Suppressor macrophage (primary cell): Measurements from ENCODE around the gene CRCP.
"Not testable (repeated sequence)": the region's sequence is repeated elsewhere in the genome, so short reads cannot be mapped to it uniquely, and the experiment has no call there.

Experiments used
- DNase-seq, 4 experiments: peaks; one replicate each; pipeline ENCODE4 v3.0.0-alpha.2; 2020 to 2022
- total RNA-seq, 17 experiments: gene quantifications; one replicate each; lab custom pipeline; 2026; ENCODE audit warnings: mixed read lengths in 6 of 17, inconsistent platforms in 3 of 17; lab: John Stamatoyannopoulos, UW

Gene CRCP
- 12.2 to 41.7 (median 33.7) reads per million in 17 experiments for total RNA-seq

GRCh38 chr7:66114743-66115649 is at the start of gene CRCP:
Gene CRCP, plus strand, starts transcription at chr7:66114847. Its CDS starts 116 bp downstream, at chr7:66114963.
- DNase-seq = peak; percentile 81 to 92 (median 86)

- DNase-seq = no peak
Observed at GRCh38 chr7:66069732-66070131, 44.9 kb upstream of the CRCP start.

DNA sequence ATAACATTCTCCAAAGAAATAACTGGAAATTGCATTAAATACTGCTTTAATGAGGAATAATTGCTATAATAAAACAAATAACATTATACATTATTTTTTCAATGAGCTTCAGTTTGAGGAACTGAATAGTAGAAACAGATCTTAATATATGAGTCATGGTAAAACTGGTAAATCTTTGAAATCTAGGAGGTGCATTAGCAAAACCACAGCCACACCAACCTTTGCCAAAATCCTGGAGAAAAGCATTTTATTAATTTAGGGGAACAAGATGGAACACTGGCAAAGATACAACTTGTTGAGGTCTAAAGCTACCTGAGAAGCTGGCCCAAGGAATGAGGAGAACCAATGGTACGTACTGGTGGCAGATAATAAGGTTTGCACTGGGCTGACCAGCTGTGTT is 44.4 kb upstream of the CRCP start:
- peak in 1 of 4 experiments; percentile 3 for DNase-seq

- not testable (repeated sequence) for DNase-seq
Observed at GRCh38 chr7:66072208-66072607, 42.4 kb upstream of the CRCP start.

GRCh38 chr7:66075590-66076461 is 38.8 kb upstream of the CRCP start, which contains the start of gene ASL:
Gene ASL, plus strand, starts transcription at chr7:66075819. Its CDS starts 263 bp downstream, at chr7:66076082.
- peak; percentile 96 to 99 (median 98) for DNase-seq

DNA sequence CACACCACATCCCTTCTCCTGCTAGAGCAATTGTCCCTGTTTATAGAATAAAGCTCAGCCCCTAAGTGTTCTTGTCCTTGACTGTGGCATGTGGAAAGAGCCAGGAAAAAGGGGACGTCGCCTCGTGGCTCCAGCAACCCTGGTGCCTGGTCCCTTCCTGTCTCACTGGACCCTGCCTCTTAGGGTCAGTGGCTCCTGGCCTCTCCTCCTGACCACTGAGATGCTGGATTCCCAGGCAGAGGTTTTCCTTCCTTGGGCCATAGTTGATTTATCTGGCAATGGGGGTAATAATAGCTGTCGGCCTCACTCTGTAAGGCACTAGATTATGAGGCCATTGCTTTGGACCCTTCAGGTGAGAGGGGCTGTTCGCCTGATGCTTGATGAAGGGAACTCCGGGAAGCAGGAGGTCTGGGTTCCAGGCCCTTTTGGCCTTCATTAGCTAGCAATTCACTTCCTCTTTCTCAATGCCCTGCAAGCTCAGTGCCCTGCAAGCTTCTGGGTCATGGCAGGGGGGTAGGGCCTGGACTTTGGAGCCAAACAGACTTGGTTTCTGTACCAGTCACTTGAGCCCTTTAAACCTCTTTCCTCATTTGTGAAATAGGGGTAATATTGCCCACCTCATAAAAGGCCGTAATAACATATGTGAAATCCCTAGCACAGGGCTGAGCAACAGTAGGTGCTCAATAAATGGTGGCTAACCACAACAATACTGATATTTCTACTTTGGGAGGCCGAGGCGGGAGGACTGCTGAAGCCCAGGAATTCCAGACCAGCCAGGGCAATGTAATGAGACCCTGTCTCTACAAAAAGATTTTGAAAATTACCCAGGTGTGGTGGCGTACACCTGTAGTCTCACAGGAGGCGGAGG is 38.0 kb upstream of the CRCP start:
- peak; percentile 32 to 64 (median 55) for DNase-seq

- DNase-seq = no peak
Observed at GRCh38 chr7:66078067-66078466, 36.6 kb upstream of the CRCP start.

- no peak for DNase-seq
Observed at GRCh38 chr7:66082083-66082482, 32.6 kb upstream of the CRCP start.

DNA sequence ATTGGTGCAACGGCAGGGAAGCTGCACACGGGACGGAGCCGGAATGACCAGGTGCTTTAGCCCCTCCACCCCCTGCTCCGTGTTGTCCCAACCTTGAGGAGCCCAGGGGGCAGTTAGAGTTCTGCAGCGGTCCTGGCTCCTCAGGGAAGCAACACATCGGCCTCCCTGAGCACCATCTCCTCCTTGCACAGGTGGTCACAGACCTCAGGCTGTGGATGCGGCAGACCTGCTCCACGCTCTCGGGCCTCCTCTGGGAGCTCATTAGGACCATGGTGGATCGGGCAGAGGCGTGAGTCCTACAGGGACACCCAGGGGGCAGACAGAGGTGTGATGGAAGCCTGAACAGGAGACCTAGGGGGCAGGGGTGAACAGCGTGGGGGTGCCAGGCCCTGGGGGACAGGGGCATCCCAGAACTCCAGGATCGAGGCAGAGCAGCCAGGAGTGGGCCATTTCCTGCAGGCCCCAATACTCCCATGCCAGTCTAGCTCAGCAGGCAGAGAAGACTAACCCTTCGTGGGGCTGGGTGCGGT is 31.7 kb upstream of the CRCP start:
- DNase-seq = no peak

GRCh38 chr7:66083677-66084076 is 31.0 kb upstream of the CRCP start:
- DNase-seq = peak in 1 of 4 experiments; percentile 8

- DNase-seq = no peak
Observed at GRCh38 chr7:66088861-66089838, 25.5 kb upstream of the CRCP start.

DNA sequence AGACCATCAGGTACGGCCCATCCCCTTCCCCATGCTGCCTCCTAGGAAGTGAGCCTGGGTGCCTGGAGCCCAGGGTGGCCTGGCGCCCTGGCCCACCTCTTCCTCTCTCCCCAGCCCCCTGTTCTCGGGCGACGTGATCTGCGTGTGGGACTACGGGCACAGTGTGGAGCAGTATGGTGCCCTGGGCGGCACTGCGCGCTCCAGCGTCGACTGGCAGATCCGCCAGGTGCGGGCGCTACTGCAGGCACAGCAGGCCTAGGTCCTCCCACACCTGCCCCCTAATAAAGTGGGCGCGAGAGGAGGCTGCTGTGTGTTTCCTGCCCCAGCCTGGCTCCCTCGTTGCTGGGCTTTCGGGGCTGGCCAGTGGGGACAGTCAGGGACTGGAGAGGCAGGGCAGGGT is 22.0 kb upstream of the CRCP start:
- no peak for DNase-seq

DNA sequence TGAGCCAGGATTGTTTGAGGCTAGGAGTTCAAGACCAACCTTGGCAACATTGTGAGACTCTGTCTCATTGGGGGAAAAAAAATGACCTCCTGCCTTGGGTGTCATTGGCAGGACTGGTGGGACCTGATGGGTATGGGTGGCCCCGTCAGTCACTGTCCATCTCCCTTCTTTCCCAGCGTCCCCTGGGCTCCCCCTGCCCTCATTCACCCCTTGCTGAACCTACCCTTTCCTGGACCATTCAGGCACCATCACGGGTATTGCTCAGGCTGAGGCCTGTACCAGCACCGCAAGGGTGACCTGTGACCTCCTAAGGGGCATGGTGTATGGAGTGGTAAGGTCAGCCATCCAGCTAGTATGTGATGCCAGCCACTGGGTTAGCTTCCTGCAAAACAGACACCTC is 19.6 kb upstream of the CRCP start:
- DNase-seq = no peak

DNA sequence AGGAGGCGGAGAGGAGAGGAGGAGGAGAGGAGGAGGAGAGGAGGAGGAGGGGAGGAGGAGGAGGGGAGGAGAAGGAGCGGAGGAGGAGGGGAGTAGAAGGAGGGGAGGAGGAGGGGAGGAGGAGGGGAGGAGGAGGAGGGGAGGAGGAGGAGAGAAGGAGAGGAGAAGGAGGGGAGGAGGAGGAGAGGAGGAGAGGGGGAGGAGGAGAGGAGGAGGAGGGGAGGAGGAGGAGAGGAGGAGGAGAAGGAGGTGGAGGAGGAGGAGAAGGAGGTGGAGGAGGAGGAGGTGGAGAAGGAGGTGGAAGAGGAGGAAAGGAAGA is 15.5 kb upstream of the CRCP start:
- no peak for DNase-seq

DNA sequence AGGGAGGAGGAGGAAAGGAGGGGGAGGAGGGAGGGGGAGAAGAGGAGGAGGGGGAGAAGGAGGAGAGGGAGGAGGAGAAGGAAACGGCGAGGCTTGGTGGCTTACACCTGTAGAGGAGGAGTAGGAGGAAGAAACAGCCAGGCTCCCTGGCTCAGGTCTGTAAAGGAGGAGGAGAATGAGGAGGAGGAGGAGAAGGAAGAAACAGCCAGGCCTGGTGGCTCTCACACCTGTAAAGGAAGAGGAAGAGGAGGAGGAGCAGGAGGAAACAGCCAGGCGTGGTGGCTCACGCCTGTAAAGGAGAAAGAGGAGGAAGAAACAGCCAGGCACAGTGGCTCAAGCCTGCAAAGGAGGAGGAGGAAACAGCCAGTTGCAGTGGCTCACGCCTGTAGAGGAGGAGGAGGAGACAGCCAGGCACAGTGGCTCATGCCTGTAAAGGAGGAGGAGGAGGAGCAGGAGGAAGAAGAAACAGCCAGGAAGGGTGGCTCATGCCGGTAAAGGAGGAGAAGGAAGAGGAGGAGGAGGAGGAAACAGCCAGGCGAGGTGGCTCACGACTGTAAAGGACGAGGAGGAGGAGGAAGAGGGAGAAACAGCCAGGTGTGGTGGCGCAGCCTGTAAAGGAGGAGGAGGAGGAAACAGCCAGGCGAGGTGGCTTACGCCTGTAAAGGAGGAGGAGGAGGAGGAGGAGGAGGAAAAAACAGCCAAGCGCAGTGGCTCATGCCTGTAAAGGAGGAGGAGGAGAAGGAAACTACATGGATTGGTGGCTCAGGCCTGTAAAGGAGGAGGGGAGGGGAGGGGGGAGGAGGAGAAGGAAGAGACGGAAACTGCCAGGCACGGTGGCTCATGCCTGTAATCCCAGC is 14.9 kb upstream of the CRCP start:
- peak; percentile 32 to 73 (median 59) for DNase-seq

DNA sequence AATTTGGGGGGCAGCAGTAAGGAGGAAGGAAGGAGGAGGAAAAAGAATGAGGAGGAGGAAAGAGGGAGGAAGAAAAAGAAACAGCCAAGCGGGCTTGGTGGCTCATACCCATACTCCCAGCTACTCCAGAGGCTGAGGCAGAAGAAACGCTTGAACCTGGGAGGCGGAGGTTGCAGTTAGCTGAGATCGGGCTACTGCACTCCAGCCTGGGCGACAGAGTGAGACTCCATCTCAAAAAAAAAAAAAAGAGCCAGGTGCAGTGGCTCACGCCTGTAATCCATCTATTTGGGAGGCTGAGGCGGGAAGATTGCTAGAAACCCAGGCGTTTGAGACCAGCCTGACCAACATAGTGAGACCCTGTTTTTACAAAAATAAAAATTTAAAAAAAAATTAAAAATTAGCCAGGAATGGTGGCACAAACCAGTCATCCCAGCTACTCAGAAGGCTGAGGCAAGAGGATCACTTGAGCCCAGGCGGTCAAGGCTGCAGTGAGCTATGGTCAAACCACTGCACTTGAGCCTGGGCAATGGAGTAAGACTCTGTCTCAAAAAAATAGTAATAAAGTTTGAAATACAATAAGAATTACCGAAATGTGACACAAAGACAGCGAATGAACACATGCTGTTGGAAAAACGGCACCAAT is 14.1 kb upstream of the CRCP start:
- no peak for DNase-seq

DNA sequence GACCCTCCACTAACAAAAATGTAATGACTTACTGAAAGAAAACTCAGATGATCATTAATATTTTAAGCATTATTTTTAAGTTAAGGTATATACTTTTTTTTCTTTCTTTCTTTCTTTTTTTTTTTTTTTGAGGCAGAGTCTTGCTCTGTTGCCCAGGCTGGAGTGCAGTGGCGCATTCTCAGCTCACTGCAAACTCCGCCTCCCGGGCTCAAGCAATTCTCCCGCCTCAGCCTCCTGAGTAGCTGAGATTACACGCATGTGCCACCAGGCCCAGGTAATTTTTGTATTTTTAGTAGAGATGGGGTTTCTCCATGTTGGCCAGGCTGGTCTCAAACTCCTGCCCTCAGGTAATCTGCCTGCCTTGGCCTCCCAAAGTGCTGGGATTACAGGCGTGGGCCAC is 12.5 kb upstream of the CRCP start:
- not testable (repeated sequence) for DNase-seq

DNA sequence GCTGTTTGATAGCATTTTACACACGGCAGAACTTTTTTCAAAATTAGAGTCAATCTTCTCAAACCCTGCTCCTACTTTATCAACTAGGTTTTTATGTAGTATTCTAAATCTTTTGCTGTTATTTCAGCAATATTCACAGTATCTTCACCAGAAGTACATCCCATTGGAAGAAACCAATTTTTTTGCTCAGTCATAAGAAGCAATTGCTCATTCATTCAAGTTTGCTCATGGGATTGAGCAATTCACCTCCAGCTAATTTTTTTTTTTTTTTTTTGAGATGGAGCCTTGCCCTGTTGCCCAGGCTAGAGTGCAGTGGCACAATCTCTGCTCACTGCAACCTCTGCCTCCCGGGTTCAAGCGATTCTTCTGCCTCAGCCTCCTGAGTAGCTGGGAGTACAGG is 10.7 kb upstream of the CRCP start:
- DNase-seq = peak in 2 of 4 experiments; percentile 25 to 36

- no peak for DNase-seq
Observed at GRCh38 chr7:66105263-66105748, 9.3 kb upstream of the CRCP start.
